Muscle layer of duodenum (tissue), 2 donors: ENCODE measurements around the gene AKAP7.

Experiments used
- H3K27ac ChIP-seq: one replicate; pipeline ENCODE4 v1.7.0; 2013; ENCODE audit warnings: mild to moderate bottlenecking, low read length
- H3K27me3 ChIP-seq: one replicate; pipeline ENCODE4 v1.7.0; 2013; ENCODE audit warnings: low read depth, mild to moderate bottlenecking, control low read depth, low read length
- H3K36me3 ChIP-seq, 2 donors: one replicate each; pipeline ENCODE4 v1.7.0; 2013; ENCODE audit warnings: low read length in 2 of 2, control low read depth in 1 of 2, mild to moderate bottlenecking in 1 of 2; ENCODE audit not compliant: insufficient read depth in 2 of 2, control insufficient read depth in 1 of 2
- H3K4me1 ChIP-seq, 2 donors: one replicate each; pipeline ENCODE4 v1.7.0; 2013; ENCODE audit warnings: low read length in 2 of 2, mild to moderate bottlenecking in 2 of 2, control low read depth in 1 of 2, moderate library complexity in 1 of 2; ENCODE audit not compliant: insufficient read depth in 2 of 2, control insufficient read depth in 1 of 2
- H3K4me3 ChIP-seq, 2 donors: one replicate each; pipeline ENCODE4 v1.7.0; 2013; ENCODE audit warnings: low read length in 2 of 2, low read depth in 1 of 2, mild to moderate bottlenecking in 1 of 2
- H3K9me3 ChIP-seq, 2 donors: one replicate each; pipeline ENCODE4 v1.7.0; 2013; ENCODE audit warnings: low read length in 2 of 2, control low read depth in 1 of 2, mild to moderate bottlenecking in 1 of 2; ENCODE audit not compliant: control insufficient read depth in 1 of 2
- donor health status: healthy.

Gene AKAP7

GRCh38 chr6:131331873-131332781 lies 196.9 kb downstream of the AKAP7 start:
- Histone ChIP-seq H3K4me1 (no peaks in the 10 kb centered on the region), H3K4me3 (no peak overlapping the region), H3K9me3 (no peaks in the 10 kb centered on the region), H3K36me3 (no peaks in the 10 kb centered on the region), H3K27ac (no peak overlapping the region), H3K27me3 (no peaks in the 10 kb centered on the region)
